ENCODE measurements around the gene UBE2Z. TPM values are rescaled to one million over a fixed set of nuclear protein-coding genes. Genes with fewer than 3 reads are reported as not detected.
A peak's percentile ranks its signal among the peaks of the same experiment; 100 is the strongest.

Gene UBE2Z
- total RNA-seq, 1 experiment from 2014 or later: 223 TPM

GRCh38 chr17:48901241-48901640, 7.0 kb upstream of the UBE2Z start:
- ChIA-PET POLR2A (interaction anchor here (0.5 kb wide), 2 partner anchors 35 to 79 kb away, joined by 4 to 5 read pairs; no protein-coding TSS in a partner anchor), CTCF (no interaction called here)
- Histone ChIP-seq H3K9me3 (ENCODE audit: control insufficient read depth, insufficient read depth, low read depth, low read length) (no peaks in the 10 kb centered on the region), H3K27me3 (ENCODE audit: control insufficient read depth, insufficient read depth, low read length) (no peaks in the 10 kb centered on the region), H3K4me3 (ENCODE audit: low read depth in 2 of 2, low read length in 2 of 2) (no peak overlapping the region), H3K27ac (ENCODE audit: low read length) (no peak overlapping the region), H3K4me1 (ENCODE audit: control insufficient read depth, insufficient read depth, low read length) (no peaks in the 10 kb centered on the region; the same call in 1 of the 2 replicates), H3K36me3 (ENCODE audit: control insufficient read depth, insufficient read depth, low read length) (0 out of 2 replicates have a peak, but pooled peaks cover 5% of the 10 kb centered on the region)
- TF ChIP-seq, protein P1, sequence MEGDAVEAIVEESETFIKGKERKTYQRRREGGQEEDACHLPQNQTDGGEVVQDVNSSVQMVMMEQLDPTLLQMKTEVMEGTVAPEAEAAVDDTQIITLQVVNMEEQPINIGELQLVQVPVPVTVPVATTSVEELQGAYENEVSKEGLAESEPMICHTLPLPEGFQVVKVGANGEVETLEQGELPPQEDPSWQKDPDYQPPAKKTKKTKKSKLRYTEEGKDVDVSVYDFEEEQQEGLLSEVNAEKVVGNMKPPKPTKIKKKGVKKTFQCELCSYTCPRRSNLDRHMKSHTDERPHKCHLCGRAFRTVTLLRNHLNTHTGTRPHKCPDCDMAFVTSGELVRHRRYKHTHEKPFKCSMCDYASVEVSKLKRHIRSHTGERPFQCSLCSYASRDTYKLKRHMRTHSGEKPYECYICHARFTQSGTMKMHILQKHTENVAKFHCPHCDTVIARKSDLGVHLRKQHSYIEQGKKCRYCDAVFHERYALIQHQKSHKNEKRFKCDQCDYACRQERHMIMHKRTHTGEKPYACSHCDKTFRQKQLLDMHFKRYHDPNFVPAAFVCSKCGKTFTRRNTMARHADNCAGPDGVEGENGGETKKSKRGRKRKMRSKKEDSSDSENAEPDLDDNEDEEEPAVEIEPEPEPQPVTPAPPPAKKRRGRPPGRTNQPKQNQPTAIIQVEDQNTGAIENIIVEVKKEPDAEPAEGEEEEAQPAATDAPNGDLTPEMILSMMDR (IDR thresholded peaks at IDR 0.05): no peak
- TF ChIP-seq REST (IDR thresholded peaks at IDR 0.05; ENCODE audit: insufficient read depth in 1 of 2, low read depth in 2 of 2, low read length in 1 of 2): no peak
- intact Hi-C loops (cut with micrococcal nuclease; ENCODE audit: unreplicated experiment): no loop called here
- ATAC-seq (peak; percentile 68), DNase-seq (ENCODE audit: low read depth, low spot score) (no peak)
- no TSS peak for BruUV-seq (replicated peaks)
- in situ Hi-C loops (cut with HindIII; ENCODE audit: low pct_unique_long_range_greater_than_20kb, low sequenced_read_pairs): loop anchor here (10.0 kb wide), 1 partner anchor 166 kb away; no protein-coding TSS in a partner anchor

GRCh38 chr17:48903401-48903800, 4.8 kb upstream of the UBE2Z start:
- TF ChIP-seq POLR2AphosphoS5 (IDR thresholded peaks at IDR 0.05; ENCODE audit: low read depth, low read length) (no peak), SIN3A (IDR thresholded peaks at IDR 0.05; ENCODE audit: borderline replicate concordance, insufficient read depth, low read depth, low read length) (no peak), REST (IDR thresholded peaks at IDR 0.05; ENCODE audit: insufficient read depth in 1 of 2, low read depth in 2 of 2, low read length in 1 of 2) (no peak), TCF7L2 (IDR thresholded peaks at IDR 0.05; ENCODE audit: low read depth, low read length) (no peak)
- TF ChIP-seq, protein P1 (IDR thresholded peaks at IDR 0.05): no peak
- Histone ChIP-seq H3K9me3 (ENCODE audit: control insufficient read depth, insufficient read depth, low read depth, low read length) (no peaks in the 10 kb centered on the region), H3K36me3 (ENCODE audit: control insufficient read depth, insufficient read depth, low read length) (no peaks in the 10 kb centered on the region), H3K27ac (ENCODE audit: low read length) (no peak overlapping the region), H3K4me3 (ENCODE audit: low read depth in 2 of 2, low read length in 2 of 2) (no peak overlapping the region), H3K27me3 (ENCODE audit: control insufficient read depth, insufficient read depth, low read length) (no peaks in the 10 kb centered on the region), H3K4me1 (ENCODE audit: control insufficient read depth, insufficient read depth, low read length) (peaks cover 5% of the 10 kb centered on the region; the same call in 1 of the 2 replicates)
- intact Hi-C loops (cut with micrococcal nuclease; ENCODE audit: unreplicated experiment): no loop called here
- no peak for ATAC-seq
- in situ Hi-C loops (cut with HindIII; ENCODE audit: low pct_unique_long_range_greater_than_20kb, low sequenced_read_pairs): loop anchor here (10.0 kb wide), 1 partner anchor 169 kb away; no protein-coding TSS in a partner anchor
- no peak for DNase-seq (ENCODE audit: low read depth, low spot score)
- CTCF ChIA-PET: interaction anchor here (0.5 to 0.7 kb wide), 2 partner anchors 11 to 24 kb away, joined by 3 to 6 read pairs; partner anchors contain the start of gene ATP5MC1
- BruUV-seq (replicated peaks): no TSS peak
- POLR2A ChIA-PET: interaction anchor here (1.1 kb wide), 1 partner anchor 11 kb away, joined by 14 read pairs; the partner anchor contains the start of gene ATP5MC1
